OCI-LY7 (cell line): ENCODE measurements around the gene MAB21L1. TPM values are rescaled to one million over a fixed set of nuclear protein-coding genes. Genes with fewer than 3 reads are reported as not detected.

ENCODE experiments used
- BruUV-seq: library from RNA; stranded (reverse); fragments of 400-500 nt; replicated peaks from 2 replicates; lab custom pipeline; 2021; lab: Mats Ljungman, UMichigan
- CTCF ChIA-PET: fragments of 300-600 bp; sonication (Branson Sonifier 250); formaldehyde crosslinking; loops from one replicate; lab custom pipeline; 2022; ENCODE audit warnings: antibody characterized with exemption; ENCODE audit not compliant: unreplicated experiment; lab: Charles Lee
- POLR2A ChIA-PET: fragments of 300-600 bp; sonication (Branson Sonifier 250); formaldehyde crosslinking; loops from one replicate; lab custom pipeline; 2022; ENCODE audit warnings: antibody characterized with exemption; lab: Charles Lee
- DNase-seq: peaks from one replicate; pipeline ENCODE4 v3.0.0-alpha.2; 2015; ENCODE audit warnings: low spot score
- H2AFZ ChIP-seq: fragments of 200-600 bp; sonication (generic), shearing (Covaris generic); 2 replicates; pipeline ENCODE4 v1.6.1; 2014; ENCODE audit warnings: mild to moderate bottlenecking, antibody characterized with exemption, low read length, moderate library complexity
- H3K27ac ChIP-seq: fragments of 200-600 bp; sonication (generic); 2 replicates; pipeline ENCODE4 v1.5.1; 2014; ENCODE audit warnings: mixed run types, low read depth, mild to moderate bottlenecking, moderate library complexity, low read length, inconsistent platforms; ENCODE audit not compliant: poor library complexity, severe bottlenecking
- H3K36me3 ChIP-seq: fragments of 200-600 bp; sonication (generic); 2 replicates; pipeline ENCODE4 v1.6.1; 2014; ENCODE audit warnings: mild to moderate bottlenecking, antibody characterized with exemption, low read length, moderate library complexity, mixed read lengths; ENCODE audit not compliant: insufficient read depth
- H3K4me1 ChIP-seq: fragments of 200-600 bp; sonication (generic); 2 replicates; pipeline ENCODE4 v1.5.1; 2014; ENCODE audit warnings: mild to moderate bottlenecking, low read length; ENCODE audit not compliant: insufficient read depth, poor library complexity, severe bottlenecking
- H3K4me2 ChIP-seq: fragments of 200-600 bp; sonication (generic); 2 replicates; pipeline ENCODE4 v1.6.1; 2014; ENCODE audit warnings: mild to moderate bottlenecking, low read length
- H3K4me3 ChIP-seq: fragments of 200-600 bp; sonication (generic); 2 replicates; pipeline ENCODE4 v1.5.1; 2014; ENCODE audit warnings: mild to moderate bottlenecking, low read depth, low read length; ENCODE audit not compliant: poor library complexity, severe bottlenecking
- H3K79me2 ChIP-seq: fragments of 200-600 bp; sonication (generic); 2 replicates; pipeline ENCODE4 v1.6.1; 2016; ENCODE audit warnings: low read depth, mild to moderate bottlenecking, low read length, moderate library complexity, mixed read lengths; ENCODE audit not compliant: insufficient read depth
- H3K9me2 ChIP-seq: fragments of 200-600 bp; sonication (generic); 2 replicates; pipeline ENCODE4 v1.6.1; 2016; ENCODE audit warnings: mild to moderate bottlenecking, low read length, mixed read lengths; ENCODE audit not compliant: insufficient read depth
- H3K9me3 ChIP-seq: fragments of 200-600 bp; sonication (generic); 2 replicates; pipeline ENCODE4 v1.6.1; 2014; ENCODE audit warnings: mild to moderate bottlenecking, mixed run types, low read length, mixed read lengths
- H4K20me1 ChIP-seq: fragments of 200-600 bp; sonication (generic); 2 replicates; pipeline ENCODE4 v1.6.1; 2014; ENCODE audit warnings: mild to moderate bottlenecking, antibody characterized with exemption, low read length, moderate library complexity, mixed read lengths; ENCODE audit not compliant: insufficient read depth
- CTCF ChIP-seq: fragments of 200-600 bp; sonication (generic); conservative IDR thresholded peaks from 2 replicates; pipeline ENCODE4 v1.5.1; 2014; ENCODE audit warnings: mild to moderate bottlenecking, antibody characterized with exemption, low read length, moderate library complexity, mixed read lengths
- EZH2phosphoT487 ChIP-seq: fragments of 200-600 bp; sonication (generic); IDR thresholded peaks from 2 replicates; pipeline ENCODE4 v1.6.1; 2018; ENCODE audit warnings: low read depth, borderline replicate concordance, mild to moderate bottlenecking, mixed run types, antibody characterized with exemption, low read length, moderate library complexity, mixed read lengths
- intact Hi-C: fragments of 100-400 bp; cut with micrococcal nuclease; formaldehyde crosslinking; loops from one replicate; pipeline ENCODE4 v1.10.0; 2022; ENCODE audit not compliant: unreplicated experiment
- total RNA-seq, 2 experiments: library from RNA; depleted of rRNA in 1 of 2; stranded (reverse); fragments of >200 nt in 1 of 2; shearing (Covaris generic) in 1 of 2; gene quantifications; 2 replicates each; pipeline ENCODE4 v1.2.3, GENCODE V29; 2014 to 2022

MAB21L1 gene
- total RNA-seq, 2 experiments from 2014 or later = not detected

- intact Hi-C loops = no loop called here
- Histone ChIP-seq H3K9me3 (no peaks in the 10 kb centered on the region), H3K4me2 (no peak overlapping the region), H3K9me2 (no peaks in the 10 kb centered on the region), H4K20me1 (no peaks in the 10 kb centered on the region), H3K79me2 (no peaks in the 10 kb centered on the region), H2AFZ (no peak overlapping the region), H3K36me3 (no peaks in the 10 kb centered on the region), H3K4me1 (no peaks in the 10 kb centered on the region), H3K27ac (no peak overlapping the region), H3K4me3 (no peak overlapping the region)
- no TSS peak for BruUV-seq
- POLR2A ChIA-PET = interaction anchor here (0.7 kb wide), 1 partner anchor 12 kb away, joined by 3 read pairs; no protein-coding TSS in a partner anchor
- no peak for TF ChIP-seq EZH2phosphoT487
- CTCF ChIA-PET = no interaction called here
- DNase-seq = no peak
Observed at GRCh38 chr13:35498231-35498630, 21.7 kb upstream of the MAB21L1 start.

GRCh38 chr13:35496761-35497386 lies 20.4 kb upstream of the MAB21L1 start:
- H3K4me2 ChIP-seq = no peak overlapping the region
- no peak for DNase-seq
- intact Hi-C loops = no loop called here
- no peak for TF ChIP-seq EZH2phosphoT487
- no peak for TF ChIP-seq CTCF
- no peaks in the 10 kb centered on the region for H4K20me1 ChIP-seq
- ChIA-PET CTCF (no interaction called here), POLR2A (interaction anchor here (0.7 kb wide), 2 partner anchors 29 to 35 kb away, joined by 3 read pairs; no protein-coding TSS in a partner anchor)
- no peak overlapping the region for H3K4me3 ChIP-seq
- no peaks in the 10 kb centered on the region for H3K36me3 ChIP-seq
- H3K27ac ChIP-seq = no peak overlapping the region
- no peaks in the 10 kb centered on the region for H3K9me2 ChIP-seq
- no peaks in the 10 kb centered on the region for H3K9me3 ChIP-seq
- BruUV-seq = no TSS peak
- H3K79me2 ChIP-seq = no peaks in the 10 kb centered on the region
- no peaks in the 10 kb centered on the region for H3K4me1 ChIP-seq
- no peak overlapping the region for H2AFZ ChIP-seq

- intact Hi-C loops = no loop called here
- ChIA-PET POLR2A (no interaction called here), CTCF (no interaction called here)
- no peak overlapping the region for H3K4me2 ChIP-seq
- H2AFZ ChIP-seq = no peak overlapping the region
- no TSS peak for BruUV-seq
- no peaks in the 10 kb centered on the region for H4K20me1 ChIP-seq
- DNase-seq = no peak
- no peaks in the 10 kb centered on the region for H3K79me2 ChIP-seq
- H3K9me3 ChIP-seq = no peaks in the 10 kb centered on the region
- no peak overlapping the region for H3K4me3 ChIP-seq
- TF ChIP-seq CTCF = no peak
- no peak for TF ChIP-seq EZH2phosphoT487
- no peak overlapping the region for H3K27ac ChIP-seq
- no peaks in the 10 kb centered on the region for H3K4me1 ChIP-seq
- H3K36me3 ChIP-seq = no peaks in the 10 kb centered on the region
- H3K9me2 ChIP-seq = no peaks in the 10 kb centered on the region
Observed at GRCh38 chr13:35496006-35496405, 19.5 kb upstream of the MAB21L1 start.
